ENCODE results near the gene IGSF9. TPM values are rescaled to one million over a fixed set of nuclear protein-coding genes. Genes with fewer than 3 reads are reported as not detected.

The IGSF9 gene
- total RNA-seq, 1 donor, result under 0.01 TPM

DNA sequence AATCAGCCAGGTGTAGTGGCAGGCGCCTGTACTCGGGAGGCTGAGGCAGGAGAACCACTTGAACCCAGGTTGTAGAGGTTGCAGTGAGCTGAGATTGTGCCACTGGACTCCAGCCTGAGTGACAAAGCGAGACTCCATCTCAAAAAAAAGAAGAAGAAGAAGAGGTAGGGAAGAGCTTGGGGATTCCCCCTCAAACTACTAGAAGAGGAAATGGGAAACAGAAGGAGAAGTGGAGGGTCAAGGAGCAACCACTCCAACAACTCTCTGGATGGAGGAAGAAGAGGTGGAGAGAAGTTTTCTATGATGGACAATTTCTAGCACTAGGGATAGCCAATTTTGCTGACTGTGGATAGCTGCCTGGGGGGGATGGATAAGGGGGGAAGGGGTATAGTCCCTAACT is 23.5 kb upstream of the IGSF9 start:
- Histone ChIP-seq H3K4me2 (ENCODE audit: insufficient read depth, low read length) (no peak overlapping the region), H3K36me3 (ENCODE audit: insufficient read depth, low read length) (no peaks in the 10 kb centered on the region), H2AFZ (ENCODE audit: low read length) (no peak overlapping the region), H3K9me3 (ENCODE audit: low read depth, low read length) (no peaks in the 10 kb centered on the region), H3K27me3 (ENCODE audit: insufficient read depth, low read length) (no peaks in the 10 kb centered on the region), H3K79me2 (ENCODE audit: insufficient read depth, low read length) (peaks cover 4% of the 10 kb centered on the region), H3K4me3 (ENCODE audit: insufficient read depth, low read length) (no peak overlapping the region), H4K20me1 (ENCODE audit: insufficient read depth, low read length) (no peaks in the 10 kb centered on the region), H3K4me1 (ENCODE audit: insufficient read depth, low read length) (no peaks in the 10 kb centered on the region), H3K27ac (ENCODE audit: low read depth, low read length) (no peak overlapping the region)
- no peak for DNase-seq (ENCODE audit: insufficient read length, low spot score, missing footprints)
- TF ChIP-seq, protein P1, sequence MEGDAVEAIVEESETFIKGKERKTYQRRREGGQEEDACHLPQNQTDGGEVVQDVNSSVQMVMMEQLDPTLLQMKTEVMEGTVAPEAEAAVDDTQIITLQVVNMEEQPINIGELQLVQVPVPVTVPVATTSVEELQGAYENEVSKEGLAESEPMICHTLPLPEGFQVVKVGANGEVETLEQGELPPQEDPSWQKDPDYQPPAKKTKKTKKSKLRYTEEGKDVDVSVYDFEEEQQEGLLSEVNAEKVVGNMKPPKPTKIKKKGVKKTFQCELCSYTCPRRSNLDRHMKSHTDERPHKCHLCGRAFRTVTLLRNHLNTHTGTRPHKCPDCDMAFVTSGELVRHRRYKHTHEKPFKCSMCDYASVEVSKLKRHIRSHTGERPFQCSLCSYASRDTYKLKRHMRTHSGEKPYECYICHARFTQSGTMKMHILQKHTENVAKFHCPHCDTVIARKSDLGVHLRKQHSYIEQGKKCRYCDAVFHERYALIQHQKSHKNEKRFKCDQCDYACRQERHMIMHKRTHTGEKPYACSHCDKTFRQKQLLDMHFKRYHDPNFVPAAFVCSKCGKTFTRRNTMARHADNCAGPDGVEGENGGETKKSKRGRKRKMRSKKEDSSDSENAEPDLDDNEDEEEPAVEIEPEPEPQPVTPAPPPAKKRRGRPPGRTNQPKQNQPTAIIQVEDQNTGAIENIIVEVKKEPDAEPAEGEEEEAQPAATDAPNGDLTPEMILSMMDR (IDR thresholded peaks at IDR 0.05; ENCODE audit: extremely low read depth, low read depth, low read length), result no peak

DNA sequence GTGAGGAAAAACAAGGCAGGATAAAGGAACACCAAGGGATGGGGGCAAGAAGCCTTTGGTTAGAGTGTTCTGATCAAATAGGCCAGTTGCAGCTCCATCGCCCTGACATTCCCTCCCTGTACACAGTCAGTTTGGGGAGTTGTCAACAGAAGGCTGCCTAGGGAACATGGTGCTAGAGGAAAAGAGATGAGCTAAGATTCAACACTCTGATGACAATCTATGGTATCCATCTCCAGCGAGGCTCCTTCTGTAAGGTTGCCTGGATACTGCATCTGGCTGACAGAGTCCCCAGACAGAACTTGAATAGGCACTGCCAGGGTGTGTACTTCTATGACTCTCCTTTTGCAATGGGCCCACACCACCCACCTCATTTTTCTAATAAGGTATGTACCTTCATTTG is 19.9 kb upstream of the IGSF9 start:
- DNase-seq (ENCODE audit: insufficient read length, low spot score, missing footprints), result no peak
- Histone ChIP-seq H3K4me1 (ENCODE audit: insufficient read depth, low read length) (peaks cover 10% of the 10 kb centered on the region), H4K20me1 (ENCODE audit: insufficient read depth, low read length) (no peaks in the 10 kb centered on the region), H3K36me3 (ENCODE audit: insufficient read depth, low read length) (no peaks in the 10 kb centered on the region), H3K9me3 (ENCODE audit: low read depth, low read length) (no peaks in the 10 kb centered on the region), H3K27me3 (ENCODE audit: insufficient read depth, low read length) (no peaks in the 10 kb centered on the region), H3K4me2 (ENCODE audit: insufficient read depth, low read length) (no peak overlapping the region), H3K27ac (ENCODE audit: low read depth, low read length) (no peak overlapping the region), H3K4me3 (ENCODE audit: insufficient read depth, low read length) (no peak overlapping the region), H2AFZ (ENCODE audit: low read length) (no peak overlapping the region), H3K79me2 (ENCODE audit: insufficient read depth, low read length) (peaks cover 24% of the 10 kb centered on the region)
- TF ChIP-seq, protein P1 (IDR thresholded peaks at IDR 0.05; ENCODE audit: extremely low read depth, low read depth, low read length), result no peak

DNA sequence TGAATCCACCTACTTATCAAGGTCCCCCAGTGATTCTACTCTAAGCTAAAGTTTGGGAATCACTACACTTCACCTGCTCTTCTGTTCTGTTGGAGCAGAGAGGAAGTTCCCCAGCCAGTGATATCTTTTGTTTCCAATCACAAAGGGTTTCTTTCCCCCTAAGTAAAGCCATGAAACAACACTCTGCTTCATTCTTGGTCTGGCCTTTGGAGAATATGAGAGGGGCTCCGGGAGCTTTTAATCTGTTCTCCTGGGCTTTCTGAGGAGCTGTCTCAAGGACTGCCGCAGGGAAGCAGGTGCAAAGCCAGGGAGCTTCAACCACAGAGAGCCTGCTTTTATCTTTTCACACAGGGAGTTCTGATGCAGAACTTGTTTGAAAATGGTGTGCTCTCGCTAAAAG is 18.7 kb upstream of the IGSF9 start:
- DNase-seq (ENCODE audit: insufficient read length, low spot score, missing footprints), result no peak
- TF ChIP-seq, protein P1 (IDR thresholded peaks at IDR 0.05; ENCODE audit: extremely low read depth, low read depth, low read length), result no peak
- H3K36me3 ChIP-seq (ENCODE audit: insufficient read depth, low read length), result no peaks in the 10 kb centered on the region
- H4K20me1 ChIP-seq (ENCODE audit: insufficient read depth, low read length), result no peaks in the 10 kb centered on the region
- no peak overlapping the region for H3K4me3 ChIP-seq (ENCODE audit: insufficient read depth, low read length)
- no peaks in the 10 kb centered on the region for H3K9me3 ChIP-seq (ENCODE audit: low read depth, low read length)
- no peak overlapping the region for H3K4me2 ChIP-seq (ENCODE audit: insufficient read depth, low read length)
- no peak overlapping the region for H3K27ac ChIP-seq (ENCODE audit: low read depth, low read length)
- no peak overlapping the region for H2AFZ ChIP-seq (ENCODE audit: low read length)
- no peaks in the 10 kb centered on the region for H3K27me3 ChIP-seq (ENCODE audit: insufficient read depth, low read length)
- H3K79me2 ChIP-seq (ENCODE audit: insufficient read depth, low read length), result peaks cover 24% of the 10 kb centered on the region
- peaks cover 13% of the 10 kb centered on the region for H3K4me1 ChIP-seq (ENCODE audit: insufficient read depth, low read length)

DNA sequence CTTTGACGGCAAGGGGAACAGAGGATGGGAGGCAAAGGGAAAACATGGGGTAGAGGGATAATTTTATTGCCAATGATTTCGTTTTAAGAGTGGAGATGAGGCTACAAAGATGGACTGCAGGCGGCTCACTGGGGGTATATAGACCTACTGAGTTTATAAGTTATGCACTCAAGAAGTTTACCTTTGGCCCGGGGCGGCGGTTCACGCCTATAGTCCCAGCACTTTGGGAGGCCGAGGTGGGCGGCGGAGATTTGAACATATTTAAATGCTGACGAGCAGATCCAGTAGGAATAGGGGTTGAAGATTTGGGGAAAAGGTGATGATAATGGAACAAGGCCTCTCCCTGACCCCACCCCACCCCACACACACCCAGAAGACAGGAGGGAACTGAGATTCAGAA is 16.8 kb upstream of the IGSF9 start:
- no peaks in the 10 kb centered on the region for H4K20me1 ChIP-seq (ENCODE audit: insufficient read depth, low read length)
- no peaks in the 10 kb centered on the region for H3K36me3 ChIP-seq (ENCODE audit: insufficient read depth, low read length)
- H3K79me2 ChIP-seq (ENCODE audit: insufficient read depth, low read length), result peaks cover 24% of the 10 kb centered on the region
- peak overlapping the region; percentile 63 for H3K4me3 ChIP-seq (ENCODE audit: insufficient read depth, low read length)
- H3K27me3 ChIP-seq (ENCODE audit: insufficient read depth, low read length), result no peaks in the 10 kb centered on the region
- TF ChIP-seq, protein P1 (IDR thresholded peaks at IDR 0.05; ENCODE audit: extremely low read depth, low read depth, low read length), result no peak
- H3K9me3 ChIP-seq (ENCODE audit: low read depth, low read length), result no peaks in the 10 kb centered on the region
- no peak overlapping the region for H3K27ac ChIP-seq (ENCODE audit: low read depth, low read length)
- no peak for DNase-seq (ENCODE audit: insufficient read length, low spot score, missing footprints)
- H3K4me2 ChIP-seq (ENCODE audit: insufficient read depth, low read length), result peak overlapping the region; percentile 82
- no peak overlapping the region for H2AFZ ChIP-seq (ENCODE audit: low read length)
- H3K4me1 ChIP-seq (ENCODE audit: insufficient read depth, low read length), result peaks cover 13% of the 10 kb centered on the region
